Right hindlimb (tissue), 1 donor: ENCODE data around the gene RHOBTB1.
A peak's percentile ranks its signal among the peaks of the same experiment; 100 is the strongest.
"Not testable (repeated sequence)": the region's sequence is repeated elsewhere in the genome, so short reads cannot be mapped to it uniquely, and the experiment has no call there.

Experiments
- DNase-seq: peaks from one replicate; pipeline ENCODE4 v3.0.0-alpha.2; 2018

Gene RHOBTB1

DNA sequence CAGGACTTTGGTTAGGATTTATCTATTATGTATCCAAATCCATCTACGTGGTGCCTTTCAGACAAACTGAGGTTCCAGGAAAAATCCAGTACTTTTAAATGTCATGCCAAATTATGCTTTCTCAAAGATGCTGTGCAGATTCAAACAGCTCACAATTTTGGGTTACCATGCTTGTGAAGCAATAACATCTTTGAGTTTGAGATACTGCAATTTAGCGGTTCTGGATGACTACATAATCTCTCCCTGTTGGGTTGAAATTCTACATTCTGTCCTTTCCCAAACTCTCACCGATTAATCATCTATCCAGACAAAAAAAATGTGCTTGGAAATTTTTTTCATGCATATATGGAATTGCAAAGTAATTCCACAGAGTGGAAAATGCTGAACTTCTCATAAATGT lies 3.5 kb downstream of the RHOBTB1 start:
- no peak for DNase-seq

- no peak for DNase-seq
Observed at GRCh38 chr10:60937784-60938654, 6.0 kb downstream of the RHOBTB1 start.

DNA sequence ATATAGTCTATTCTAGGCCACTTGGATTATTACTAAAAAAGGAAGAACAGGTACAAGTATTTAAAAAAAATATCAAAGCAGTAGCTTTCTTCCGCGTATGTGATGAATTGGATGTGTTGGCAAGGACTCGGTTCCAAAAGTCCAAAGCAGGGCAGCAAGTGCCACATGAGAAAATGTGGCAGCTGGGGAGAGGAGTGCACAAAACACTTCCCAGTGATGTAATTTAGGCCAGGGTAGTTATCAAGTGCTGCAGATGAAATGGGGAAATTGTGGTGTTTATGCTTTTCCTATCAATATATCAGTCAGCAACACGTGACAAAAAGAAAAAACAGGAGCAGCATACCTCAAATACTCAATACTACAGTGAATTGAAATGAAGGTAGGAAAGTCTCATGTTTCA lies 7.0 kb downstream of the RHOBTB1 start:
- DNase-seq = no peak

GRCh38 chr10:60934215-60935175 lies 9.5 kb downstream of the RHOBTB1 start:
- no peak for DNase-seq

DNA sequence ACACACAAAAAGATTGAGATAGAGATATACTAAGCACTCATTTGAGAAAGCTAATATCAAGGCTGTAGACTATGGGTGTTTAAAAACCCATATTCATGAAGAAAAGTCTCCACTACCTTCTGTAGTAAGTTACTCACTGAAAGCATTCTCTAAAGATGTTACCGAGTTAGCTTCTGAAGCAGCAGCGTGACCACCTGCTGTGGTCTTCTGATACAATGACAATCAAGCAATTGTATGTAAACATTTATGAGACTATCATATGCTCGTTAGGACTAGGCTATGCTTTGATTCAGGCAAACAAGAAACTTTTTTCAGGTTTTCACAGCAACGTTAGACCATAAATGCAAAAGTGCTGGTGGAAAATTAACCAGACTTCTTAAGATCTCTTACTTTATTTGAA lies 11.2 kb downstream of the RHOBTB1 start:
- DNase-seq = no peak

GRCh38 chr10:60930237-60930636 lies 13.7 kb downstream of the RHOBTB1 start:
- no peak for DNase-seq

DNA sequence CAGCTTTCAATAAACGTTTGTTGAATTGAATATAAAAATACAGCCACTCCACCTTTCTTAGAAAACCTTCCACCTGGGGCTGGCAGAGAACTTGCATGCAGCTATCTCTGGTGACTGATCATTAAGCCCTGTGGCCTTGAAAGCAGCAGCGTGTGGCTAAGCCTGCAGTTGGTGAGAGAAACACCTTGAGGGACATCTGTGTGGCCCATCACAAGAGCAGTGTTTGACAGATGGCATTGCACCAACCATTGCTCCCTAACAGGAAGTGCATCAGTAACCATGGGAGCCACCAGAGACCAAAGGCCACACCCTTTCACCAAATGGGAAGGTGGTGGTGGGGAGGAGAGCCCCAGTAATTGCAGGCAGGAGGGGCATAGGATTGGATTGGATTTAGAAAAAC lies 22.4 kb downstream of the RHOBTB1 start:
- no peak for DNase-seq

- no peak for DNase-seq
Observed at GRCh38 chr10:60920479-60920878, 23.5 kb downstream of the RHOBTB1 start.

DNA sequence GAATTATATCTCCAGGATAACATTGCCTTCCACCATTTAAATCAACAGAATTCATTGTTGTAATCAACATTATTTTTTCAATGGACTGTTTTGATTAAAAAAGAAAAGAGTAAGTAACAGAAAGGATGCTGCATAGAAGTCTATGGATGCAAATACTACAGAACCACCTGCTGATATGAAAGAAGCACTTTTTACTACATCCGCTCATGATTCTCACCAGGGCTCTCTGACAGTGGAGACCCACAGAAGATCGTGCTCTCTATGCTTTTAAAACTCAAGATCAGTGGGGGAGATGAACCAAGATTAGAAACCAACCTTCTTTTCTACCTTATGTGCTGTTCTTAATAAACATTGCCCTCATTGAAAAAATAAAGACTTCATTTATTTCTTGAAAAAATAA lies 24.4 kb downstream of the RHOBTB1 start:
- no peak for DNase-seq

GRCh38 chr10:60917331-60918280 lies 26.4 kb downstream of the RHOBTB1 start:
- no peak for DNase-seq

- DNase-seq = no peak
Observed at GRCh38 chr10:60916025-60916424, 28.0 kb downstream of the RHOBTB1 start.

DNA sequence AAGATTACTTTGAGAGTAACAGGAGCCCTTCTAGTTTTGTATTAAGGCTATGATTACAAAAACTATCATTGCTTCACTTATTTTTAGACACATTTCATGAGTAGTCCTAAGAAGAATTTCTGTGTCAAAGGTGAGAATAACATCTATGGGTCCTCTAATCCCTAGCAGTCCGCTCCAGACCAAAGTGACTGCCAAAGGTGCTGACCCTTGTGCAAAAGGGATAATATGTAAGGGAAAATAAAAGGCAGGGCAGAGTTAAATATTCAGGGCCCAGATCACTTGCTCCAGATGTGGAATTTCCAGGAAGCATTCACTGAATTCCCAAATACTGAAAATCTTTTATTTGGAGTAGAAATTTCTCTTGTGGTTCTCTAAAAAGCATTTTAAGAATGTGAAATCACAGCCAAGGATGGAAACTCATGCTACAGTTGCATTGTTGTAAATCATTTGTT lies 29.3 kb downstream of the RHOBTB1 start:
- DNase-seq = peak; percentile 64

DNA sequence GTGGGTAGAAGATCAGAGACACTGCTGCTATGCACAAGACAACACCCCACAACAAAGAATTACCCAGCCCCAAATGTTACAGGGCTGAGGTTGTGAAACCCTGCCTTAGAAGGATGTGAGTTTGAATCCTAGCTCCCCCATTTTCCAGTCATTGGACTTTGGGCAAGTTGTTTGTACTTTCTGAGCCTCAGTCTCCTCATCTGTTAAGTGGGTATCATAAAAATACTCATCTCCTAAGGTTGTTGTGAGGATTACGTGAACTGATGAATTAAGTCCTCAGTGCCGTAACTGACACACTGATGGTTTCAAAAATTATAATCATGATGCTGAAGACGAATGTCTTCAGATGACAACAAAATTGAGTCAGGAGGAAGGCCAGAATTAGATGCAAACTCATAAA lies 30.3 kb downstream of the RHOBTB1 start:
- DNase-seq = no peak

DNA sequence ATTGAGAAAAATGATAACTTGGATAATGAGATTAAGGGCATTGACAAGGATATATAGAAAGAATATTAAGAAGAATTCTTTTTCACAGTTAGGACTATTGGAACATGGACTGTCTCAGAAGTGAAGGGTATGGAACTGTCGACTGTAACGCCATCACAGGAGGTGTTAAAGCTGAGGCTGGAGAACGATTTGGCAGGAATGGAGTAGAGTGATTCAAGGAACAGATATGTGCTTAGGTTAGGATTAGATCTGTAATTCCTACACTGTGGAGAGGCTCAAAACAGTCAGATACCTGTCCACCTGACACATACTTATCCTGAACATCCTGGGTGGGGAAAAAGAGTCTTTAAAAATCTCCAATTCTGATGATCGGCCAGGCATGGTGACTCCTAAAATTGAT lies 30.9 kb downstream of the RHOBTB1 start:
- DNase-seq = no peak

DNA sequence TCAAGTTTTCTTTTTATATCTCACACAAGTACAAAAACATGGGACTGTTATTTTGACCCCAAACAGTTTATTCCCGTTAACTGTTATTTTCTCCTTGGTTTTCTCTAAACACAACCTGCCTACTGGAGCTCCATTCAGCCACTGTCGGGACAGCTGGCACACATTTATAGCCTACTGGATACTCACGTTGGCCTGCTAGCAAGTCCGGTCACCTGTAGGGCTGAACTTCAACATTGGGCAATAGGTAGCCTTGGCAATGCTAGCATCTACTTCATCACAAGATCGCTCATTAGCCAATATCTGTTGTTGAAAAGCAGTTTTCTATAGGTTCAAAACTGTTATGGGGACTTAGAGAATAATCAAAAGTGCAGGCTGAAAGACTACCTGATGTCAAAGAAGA lies 32.3 kb downstream of the RHOBTB1 start:
- no peak for DNase-seq

GRCh38 chr10:60911216-60911615 lies 32.8 kb downstream of the RHOBTB1 start:
- DNase-seq = no peak

GRCh38 chr10:60910543-60910942 lies 33.4 kb downstream of the RHOBTB1 start:
- DNase-seq = no peak

DNA sequence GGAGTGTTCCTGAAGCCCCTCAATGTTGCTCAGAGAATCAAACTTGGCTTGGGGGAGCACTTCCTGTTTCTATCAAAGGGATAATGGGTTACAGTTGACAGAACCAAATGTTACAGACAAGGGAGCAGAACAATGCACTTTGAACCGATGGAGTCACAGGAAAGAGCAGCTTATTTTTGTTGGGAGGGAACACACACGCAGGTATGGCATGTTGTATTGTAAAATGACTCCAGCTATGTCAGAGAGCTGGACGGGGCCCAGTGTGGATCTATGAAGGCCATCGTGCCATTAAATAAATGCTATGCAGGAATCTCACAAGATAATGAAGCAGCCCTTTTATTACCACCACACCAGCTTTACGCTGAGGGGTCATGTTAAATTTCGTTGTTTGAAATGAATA lies 35.1 kb downstream of the RHOBTB1 start:
- DNase-seq = no peak

GRCh38 chr10:60908031-60908430 lies 36.0 kb downstream of the RHOBTB1 start:
- DNase-seq = no peak

DNA sequence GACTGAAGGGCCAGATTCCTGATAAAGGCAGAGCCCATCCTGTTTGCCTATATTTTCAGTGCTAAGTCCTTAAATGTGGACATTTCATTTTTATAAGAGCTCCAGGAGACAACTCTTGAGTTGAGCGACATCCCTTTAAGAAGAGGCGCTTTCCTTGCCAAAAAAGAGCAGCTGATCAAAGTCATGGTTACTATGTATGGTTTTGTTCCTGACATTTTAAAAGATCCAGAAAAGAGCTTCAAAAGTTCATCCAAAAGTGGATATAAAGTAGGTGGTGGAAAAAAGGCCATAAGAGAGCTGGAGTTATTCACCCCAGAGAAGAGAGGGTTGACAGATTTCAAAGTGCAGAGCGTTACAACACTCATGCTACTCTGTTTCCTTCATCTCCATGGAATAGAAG lies 36.7 kb downstream of the RHOBTB1 start:
- no peak for DNase-seq

DNA sequence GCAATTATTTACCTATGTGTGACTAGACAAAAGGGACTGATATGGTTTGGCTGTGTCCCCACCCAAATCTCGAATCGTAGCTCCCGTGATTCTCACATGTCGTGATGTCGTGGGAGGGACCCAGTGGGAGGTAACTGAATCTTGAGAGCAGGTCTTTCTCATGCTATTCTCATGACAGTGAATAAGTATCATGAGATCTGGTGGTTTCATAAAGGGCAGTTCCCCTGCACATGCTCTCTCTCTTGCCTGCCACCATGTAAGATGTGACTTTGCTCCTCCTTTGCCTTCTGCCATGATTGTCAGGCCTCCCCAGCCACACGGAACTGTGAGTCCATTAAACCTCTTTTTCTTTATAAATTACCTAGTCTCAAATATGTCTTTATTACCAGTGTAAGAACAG lies 37.2 kb downstream of the RHOBTB1 start:
- DNase-seq = not testable (repeated sequence)

DNA sequence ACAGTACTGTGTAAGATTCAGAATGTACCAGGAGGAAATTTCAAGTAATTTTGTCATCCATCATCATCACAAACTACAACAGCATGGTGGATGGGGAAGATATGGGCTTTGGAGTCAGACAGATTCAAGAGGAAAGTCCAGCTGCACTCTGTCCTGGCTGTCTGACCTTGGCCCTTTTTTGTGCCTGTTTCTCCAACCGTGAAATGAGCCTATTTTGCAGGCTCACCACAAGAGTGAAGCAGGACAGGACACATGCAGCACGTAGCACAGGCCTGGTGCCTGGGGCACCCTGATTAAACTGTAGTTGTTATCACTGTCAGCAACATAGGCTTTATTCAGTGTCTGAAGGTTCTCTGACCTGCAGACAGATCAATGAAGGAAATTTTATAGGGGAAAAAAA lies 37.6 kb downstream of the RHOBTB1 start:
- no peak for DNase-seq

DNA sequence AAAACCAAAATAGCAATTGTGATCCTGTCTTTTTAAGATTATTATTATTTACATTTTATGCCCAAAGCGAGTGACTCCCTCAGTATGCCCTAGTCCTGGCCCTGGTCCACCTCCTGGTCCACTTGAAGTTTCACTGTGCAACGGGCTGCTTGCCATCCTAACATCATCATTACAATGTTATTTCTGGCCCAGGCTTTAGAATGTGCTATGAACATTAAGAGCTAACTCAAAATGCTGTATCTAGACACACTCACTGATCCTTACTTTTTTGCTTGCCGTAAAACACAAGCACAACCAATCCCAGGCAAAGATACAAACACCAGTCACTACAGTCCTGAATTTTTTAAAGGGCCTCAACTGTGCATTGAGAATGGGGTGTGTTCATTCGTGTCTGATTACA lies 38.4 kb downstream of the RHOBTB1 start:
- DNase-seq = peak; percentile 50
